ENCODE measurements around the gene RGS2. TPM values are rescaled to one million over a fixed set of nuclear protein-coding genes. Genes with fewer than 3 reads are reported as not detected.

Gene RGS2
- polyA plus RNA-seq, 4 donors: 100 to 573 (median 352) TPM

DNA sequence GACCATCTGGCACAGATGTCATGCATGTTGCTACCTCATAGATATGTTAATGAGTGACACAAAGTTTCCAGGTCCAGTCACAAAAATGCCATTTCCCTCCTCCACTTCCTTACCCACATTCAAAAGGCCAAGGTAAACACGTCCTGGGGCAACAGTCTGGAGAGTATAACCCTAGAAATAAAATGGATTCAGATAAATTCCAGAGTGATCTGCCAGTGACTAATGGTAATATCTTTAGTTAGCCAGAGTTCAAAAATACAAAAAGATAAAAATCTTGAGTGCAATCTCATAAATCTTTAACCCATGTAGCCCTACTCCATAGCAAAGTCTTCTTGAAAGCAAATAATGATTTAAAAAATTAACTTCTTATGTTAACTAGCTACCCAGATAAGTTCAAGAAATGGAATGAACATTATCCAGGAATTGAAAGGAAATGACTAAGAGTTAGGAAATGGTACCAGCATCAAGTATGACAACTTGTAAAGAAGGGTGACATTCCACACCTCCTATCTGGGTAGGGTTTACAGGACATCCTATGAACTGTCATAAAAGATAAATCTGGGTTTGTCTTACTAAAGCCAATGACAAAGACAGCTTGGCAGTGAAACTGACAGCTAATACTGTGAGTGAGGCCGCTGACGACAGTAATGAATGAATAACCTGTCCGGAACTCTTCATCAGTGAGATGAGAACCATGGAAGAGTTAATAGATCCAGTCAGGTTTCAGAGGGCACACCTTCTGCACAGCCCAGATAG lies 18.1 kb downstream of the RGS2 start:
- Histone ChIP-seq H3K9me3 (ENCODE audit: control insufficient read depth in 2 of 2, insufficient read depth in 1 of 2, low read depth in 1 of 2, low read length in 1 of 2) (no peaks in the 10 kb centered on the region), H3K27ac (ENCODE audit: low read depth in 1 of 3, low read length in 2 of 3) (no peak overlapping the region), H3K4me1 (ENCODE audit: control insufficient read depth in 3 of 3, insufficient read depth in 2 of 3, low read depth in 1 of 3, low read length in 2 of 3) (no peaks in the 10 kb centered on the region), H3K27me3 (ENCODE audit: control insufficient read depth in 3 of 3, insufficient read depth in 3 of 3, low read length in 3 of 3) (peaks cover 0 to 3% (median 0%) of the 10 kb centered on the region in 3 donors), H3K36me3 (ENCODE audit: control insufficient read depth in 3 of 3, insufficient read depth in 2 of 3, low read depth in 1 of 3, low read length in 3 of 3) (no peaks in the 10 kb centered on the region), H3K4me3 (ENCODE audit: low read depth in 1 of 3, low read length in 3 of 3) (no peak overlapping the region)
- FAIRE-seq (no peak), DNase-seq (peak in 1 of 2 donors; percentile 25)
- WGBS, 3 donors: 61 to 75% (median 71%) methylated on average over 4 of the region's 4 CpGs

- H3K27ac ChIP-seq (ENCODE audit: low read depth in 1 of 3, low read length in 2 of 3): no peak overlapping the region
- H3K4me3 ChIP-seq (ENCODE audit: low read depth in 1 of 3, low read length in 3 of 3): no peak overlapping the region
- 63 to 77% (median 74%) methylated on average over 6 of the region's 6 CpGs for WGBS, 3 donors
- peaks cover 0 to 3% (median 0%) of the 10 kb centered on the region in 3 donors for H3K27me3 ChIP-seq (ENCODE audit: control insufficient read depth in 3 of 3, insufficient read depth in 3 of 3, low read length in 3 of 3)
- no peaks in the 10 kb centered on the region for H3K4me1 ChIP-seq (ENCODE audit: control insufficient read depth in 3 of 3, insufficient read depth in 2 of 3, low read depth in 1 of 3, low read length in 2 of 3)
- H3K36me3 ChIP-seq (ENCODE audit: control insufficient read depth in 3 of 3, insufficient read depth in 2 of 3, low read depth in 1 of 3, low read length in 3 of 3): no peaks in the 10 kb centered on the region
- no peak for DNase-seq
- H3K9me3 ChIP-seq (ENCODE audit: control insufficient read depth in 2 of 2, insufficient read depth in 1 of 2, low read depth in 1 of 2, low read length in 1 of 2): no peaks in the 10 kb centered on the region
- FAIRE-seq: no peak
Measured at GRCh38 chr1:192830595-192831246, 21.9 kb downstream of the RGS2 start.

- Histone ChIP-seq H3K4me1 (ENCODE audit: control insufficient read depth in 3 of 3, insufficient read depth in 2 of 3, low read depth in 1 of 3, low read length in 2 of 3) (no peaks in the 10 kb centered on the region), H3K4me3 (ENCODE audit: low read depth in 1 of 3, low read length in 3 of 3) (no peak overlapping the region), H3K27me3 (ENCODE audit: control insufficient read depth in 3 of 3, insufficient read depth in 3 of 3, low read length in 3 of 3) (no peaks in the 10 kb centered on the region), H3K9me3 (ENCODE audit: control insufficient read depth in 2 of 2, insufficient read depth in 1 of 2, low read depth in 1 of 2, low read length in 1 of 2) (no peaks in the 10 kb centered on the region), H3K27ac (ENCODE audit: low read depth in 1 of 3, low read length in 2 of 3) (no peak overlapping the region), H3K36me3 (ENCODE audit: control insufficient read depth in 3 of 3, insufficient read depth in 2 of 3, low read depth in 1 of 3, low read length in 3 of 3) (no peaks in the 10 kb centered on the region)
- 88 to 92% (median 91%) methylated on average over 5 of the region's 5 CpGs for WGBS, 3 donors
- no peak for FAIRE-seq
- DNase-seq: no peak
Measured at GRCh38 chr1:192831706-192832355, 23.0 kb downstream of the RGS2 start.

GRCh38 chr1:192832492-192832891 lies 23.7 kb downstream of the RGS2 start:
- FAIRE-seq: no peak
- Histone ChIP-seq H3K4me3 (ENCODE audit: low read depth in 1 of 3, low read length in 3 of 3) (no peak overlapping the region), H3K27me3 (ENCODE audit: control insufficient read depth in 3 of 3, insufficient read depth in 3 of 3, low read length in 3 of 3) (no peaks in the 10 kb centered on the region), H3K9me3 (ENCODE audit: control insufficient read depth in 2 of 2, insufficient read depth in 1 of 2, low read depth in 1 of 2, low read length in 1 of 2) (no peaks in the 10 kb centered on the region), H3K27ac (ENCODE audit: low read depth in 1 of 3, low read length in 2 of 3) (no peak overlapping the region), H3K4me1 (ENCODE audit: control insufficient read depth in 3 of 3, insufficient read depth in 2 of 3, low read depth in 1 of 3, low read length in 2 of 3) (no peaks in the 10 kb centered on the region), H3K36me3 (ENCODE audit: control insufficient read depth in 3 of 3, insufficient read depth in 2 of 3, low read depth in 1 of 3, low read length in 3 of 3) (no peaks in the 10 kb centered on the region)
- peak in 1 of 2 donors; percentile 15 for DNase-seq

- DNase-seq: no peak
- H3K27ac ChIP-seq (ENCODE audit: low read depth in 1 of 3, low read length in 2 of 3): no peak overlapping the region
- H3K36me3 ChIP-seq (ENCODE audit: control insufficient read depth in 3 of 3, insufficient read depth in 2 of 3, low read depth in 1 of 3, low read length in 3 of 3): no peaks in the 10 kb centered on the region
- no peaks in the 10 kb centered on the region for H3K9me3 ChIP-seq (ENCODE audit: control insufficient read depth in 2 of 2, insufficient read depth in 1 of 2, low read depth in 1 of 2, low read length in 1 of 2)
- WGBS, 3 donors: 66 to 77% (median 73%) methylated on average over 3 of the region's 3 CpGs
- FAIRE-seq: no peak
- no peaks in the 10 kb centered on the region for H3K4me1 ChIP-seq (ENCODE audit: control insufficient read depth in 3 of 3, insufficient read depth in 2 of 3, low read depth in 1 of 3, low read length in 2 of 3)
- H3K4me3 ChIP-seq (ENCODE audit: low read depth in 1 of 3, low read length in 3 of 3): no peak overlapping the region
- no peaks in the 10 kb centered on the region for H3K27me3 ChIP-seq (ENCODE audit: control insufficient read depth in 3 of 3, insufficient read depth in 3 of 3, low read length in 3 of 3)
Measured at GRCh38 chr1:192835116-192835515, 26.3 kb downstream of the RGS2 start.

DNA sequence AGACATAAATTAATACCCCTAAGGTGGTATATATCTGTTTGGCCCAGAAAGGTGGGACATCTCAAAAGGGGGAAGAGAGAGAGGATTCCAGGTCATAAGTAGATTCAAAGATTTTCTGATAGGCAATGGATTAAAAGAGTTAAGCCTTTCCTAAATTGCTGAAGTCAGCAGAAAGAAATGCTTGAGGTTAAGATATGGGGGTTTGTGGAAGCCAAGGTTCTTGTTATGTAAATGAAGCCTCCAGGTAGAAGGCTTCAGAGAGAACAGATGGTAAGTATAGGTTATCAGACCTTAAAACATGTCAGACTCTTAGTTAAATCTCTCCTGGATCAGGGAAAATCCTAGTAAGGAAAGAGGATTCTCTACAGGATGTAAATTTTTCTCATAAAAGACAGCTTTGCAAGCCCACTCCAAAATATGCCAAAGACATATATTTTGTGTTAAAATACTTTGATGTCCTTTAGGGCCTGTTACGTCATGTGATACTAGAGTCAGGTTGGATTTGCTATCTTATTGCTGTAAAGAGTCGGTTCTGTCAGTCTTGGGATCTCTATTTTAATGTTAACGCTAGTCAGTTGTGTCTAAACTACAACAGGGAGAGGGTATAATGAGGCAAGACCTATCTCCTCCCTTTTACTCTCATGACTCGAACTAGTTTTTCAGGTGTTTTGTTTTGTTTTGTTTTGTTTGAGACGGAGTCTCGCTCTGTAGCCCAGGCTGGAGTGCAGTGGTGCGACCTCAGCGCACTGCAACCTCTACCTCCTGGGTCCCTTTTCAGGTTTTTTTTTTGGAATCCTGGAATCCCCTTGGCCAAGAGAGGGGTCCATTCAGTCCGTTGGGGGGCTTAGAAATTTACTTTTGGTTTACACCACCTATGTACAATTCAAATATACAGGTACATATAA lies 30.6 kb downstream of the RGS2 start:
- no peak overlapping the region for H3K4me3 ChIP-seq (ENCODE audit: low read depth in 1 of 3, low read length in 3 of 3)
- no peaks in the 10 kb centered on the region for H3K9me3 ChIP-seq (ENCODE audit: control insufficient read depth in 2 of 2, insufficient read depth in 1 of 2, low read depth in 1 of 2, low read length in 1 of 2)
- no peaks in the 10 kb centered on the region for H3K27me3 ChIP-seq (ENCODE audit: control insufficient read depth in 3 of 3, insufficient read depth in 3 of 3, low read length in 3 of 3)
- H3K27ac ChIP-seq (ENCODE audit: low read depth in 1 of 3, low read length in 2 of 3): no peak overlapping the region
- DNase-seq (no peak), FAIRE-seq (no peak)
- H3K4me1 ChIP-seq (ENCODE audit: control insufficient read depth in 3 of 3, insufficient read depth in 2 of 3, low read depth in 1 of 3, low read length in 2 of 3): no peaks in the 10 kb centered on the region
- WGBS, 3 donors: 89 to 92% (median 91%) methylated on average over 9 of the region's 9 CpGs
- H3K36me3 ChIP-seq (ENCODE audit: control insufficient read depth in 3 of 3, insufficient read depth in 2 of 3, low read depth in 1 of 3, low read length in 3 of 3): no peaks in the 10 kb centered on the region

- Histone ChIP-seq H3K27ac (ENCODE audit: low read depth in 1 of 3, low read length in 2 of 3) (no peak overlapping the region), H3K36me3 (ENCODE audit: control insufficient read depth in 3 of 3, insufficient read depth in 2 of 3, low read depth in 1 of 3, low read length in 3 of 3) (no peaks in the 10 kb centered on the region), H3K27me3 (ENCODE audit: control insufficient read depth in 3 of 3, insufficient read depth in 3 of 3, low read length in 3 of 3) (no peaks in the 10 kb centered on the region), H3K4me1 (ENCODE audit: control insufficient read depth in 3 of 3, insufficient read depth in 2 of 3, low read depth in 1 of 3, low read length in 2 of 3) (no peaks in the 10 kb centered on the region), H3K9me3 (ENCODE audit: control insufficient read depth in 2 of 2, insufficient read depth in 1 of 2, low read depth in 1 of 2, low read length in 1 of 2) (no peaks in the 10 kb centered on the region), H3K4me3 (ENCODE audit: low read depth in 1 of 3, low read length in 3 of 3) (no peak overlapping the region)
- 73 to 88% (median 84%) methylated on average over 1 of the region's 1 CpG for WGBS, 3 donors
- DNase-seq (no peak), FAIRE-seq (no peak)
Measured at GRCh38 chr1:192844360-192844759, 35.5 kb downstream of the RGS2 start.

GRCh38 chr1:192846950-192847349 lies 38.1 kb downstream of the RGS2 start:
- Histone ChIP-seq H3K36me3 (ENCODE audit: control insufficient read depth in 3 of 3, insufficient read depth in 2 of 3, low read depth in 1 of 3, low read length in 3 of 3) (no peaks in the 10 kb centered on the region), H3K9me3 (ENCODE audit: control insufficient read depth in 2 of 2, insufficient read depth in 1 of 2, low read depth in 1 of 2, low read length in 1 of 2) (no peaks in the 10 kb centered on the region), H3K27me3 (ENCODE audit: control insufficient read depth in 3 of 3, insufficient read depth in 3 of 3, low read length in 3 of 3) (no peaks in the 10 kb centered on the region), H3K27ac (ENCODE audit: low read depth in 1 of 3, low read length in 2 of 3) (no peak overlapping the region), H3K4me3 (ENCODE audit: low read depth in 1 of 3, low read length in 3 of 3) (no peak overlapping the region), H3K4me1 (ENCODE audit: control insufficient read depth in 3 of 3, insufficient read depth in 2 of 3, low read depth in 1 of 3, low read length in 2 of 3) (no peaks in the 10 kb centered on the region)
- 88 to 90% (median 89%) methylated on average over 2 of the region's 2 CpGs for WGBS, 3 donors
- FAIRE-seq (no peak), DNase-seq (no peak)

Measured in small intestine (tissue), 7 donors.